Pulmonary artery endothelial cell (primary cell): ENCODE measurements around the gene TMA7. TPM values are rescaled to one million over a fixed set of nuclear protein-coding genes. Genes with fewer than 3 reads are reported as not detected.
A peak's percentile ranks its signal among the peaks of the same experiment; 100 is the strongest.
"Not testable (repeated sequence)": the region's sequence is repeated elsewhere in the genome, so short reads cannot be mapped to it uniquely, and the experiment has no call there.

ENCODE experiments used
- DNase-seq: peaks from one replicate; pipeline ENCODE4 v3.0.0-alpha.2; 2011; ENCODE audit warnings: low read depth, low spot score
- total RNA-seq: library from RNA; depleted of rRNA; stranded (reverse); fragments of >200 nt; gene quantifications from 2 replicates; pipeline ENCODE4 v1.2.3, GENCODE V29; 2014

The TMA7 gene
- total RNA-seq, 1 donor from 2014 or later = 270 TPM

GRCh38 chr3:48467473-48468267, 27.6 kb downstream of the TMA7 start:
- DNase-seq = no peak

GRCh38 chr3:48468329-48468731, 28.3 kb downstream of the TMA7 start:
- no peak for DNase-seq

- no peak for DNase-seq
Observed at GRCh38 chr3:48469046-48469915, 29.2 kb downstream of the TMA7 start.

- DNase-seq = no peak
Observed at GRCh38 chr3:48470286-48470685, 30.2 kb downstream of the TMA7 start.

GRCh38 chr3:48472673-48472922, 32.5 kb downstream of the TMA7 start:
- DNase-seq = no peak

GRCh38 chr3:48472923-48473616, 33.0 kb downstream of the TMA7 start:
- peak; percentile 76 for DNase-seq

- no peak for DNase-seq
Observed at GRCh38 chr3:48473617-48473952, 33.5 kb downstream of the TMA7 start.

- DNase-seq = not testable (repeated sequence)
Observed at GRCh38 chr3:48474031-48474430, 34.0 kb downstream of the TMA7 start.

GRCh38 chr3:48474619-48475018, 34.6 kb downstream of the TMA7 start:
- DNase-seq = no peak

GRCh38 chr3:48475188-48475587, 35.1 kb downstream of the TMA7 start:
- DNase-seq = no peak

- no peak for DNase-seq
Observed at GRCh38 chr3:48476426-48477053, 36.5 kb downstream of the TMA7 start.

- no peak for DNase-seq
Observed at GRCh38 chr3:48477959-48478520, 38.0 kb downstream of the TMA7 start.

- no peak for DNase-seq
Observed at GRCh38 chr3:48478626-48479555, 38.8 kb downstream of the TMA7 start.

GRCh38 chr3:48480891-48481290, 40.8 kb downstream of the TMA7 start:
- DNase-seq = not testable (repeated sequence)

GRCh38 chr3:48482822-48483221, 42.8 kb downstream of the TMA7 start:
- not testable (repeated sequence) for DNase-seq

GRCh38 chr3:48486952-48487351, 46.9 kb downstream of the TMA7 start:
- DNase-seq = no peak

- DNase-seq = no peak
Observed at GRCh38 chr3:48492461-48493202, 52.6 kb downstream of the TMA7 start.

- DNase-seq = no peak
Observed at GRCh38 chr3:48493203-48493501, 53.1 kb downstream of the TMA7 start.
